Kidney glomerular epithelial cell (primary cell): ENCODE measurements around the gene OPN3.

ENCODE experiments used
- DNase-seq: peaks from one replicate; lab custom pipeline; 2025; lab: John Stamatoyannopoulos, UW

OPN3 gene

DNA sequence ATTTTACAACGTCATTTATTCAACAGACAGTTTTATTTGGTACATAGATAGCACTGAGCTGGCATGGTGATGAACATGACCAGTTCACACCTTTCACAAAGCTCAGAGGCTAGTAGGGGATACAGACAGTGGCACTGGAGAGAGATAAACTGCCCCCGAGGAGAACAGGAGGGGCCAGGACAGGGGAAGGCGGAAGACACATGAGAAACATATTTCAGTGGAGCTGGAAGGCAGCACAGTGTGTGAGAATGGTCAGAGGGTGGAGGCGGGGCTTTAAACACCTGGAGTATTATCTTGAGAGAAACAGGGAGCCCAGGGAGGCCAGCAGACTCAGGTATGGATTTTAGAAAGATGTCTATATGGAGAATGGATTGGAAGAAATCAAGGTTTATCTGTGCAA is 49.5 kb downstream of the OPN3 start:
- DNase-seq, result no peak

DNA sequence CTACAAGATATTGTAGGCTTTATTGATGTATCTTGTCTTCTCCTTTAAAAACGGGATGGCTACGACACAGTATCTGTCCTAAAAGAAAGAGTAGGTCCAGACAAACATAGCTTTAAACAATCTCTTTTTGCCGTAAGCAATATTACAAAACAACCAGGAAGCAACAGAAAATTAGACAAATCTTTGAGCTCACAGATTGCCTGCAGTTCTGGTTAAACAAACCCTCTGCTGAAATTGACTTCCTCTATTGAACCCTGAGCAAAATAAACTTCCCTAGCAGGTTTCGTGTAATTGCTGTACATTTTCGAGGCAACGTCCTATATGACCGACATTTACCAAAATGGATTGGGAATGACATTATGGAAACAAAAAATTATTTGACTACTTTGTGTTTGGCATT is 50.6 kb downstream of the OPN3 start:
- no peak for DNase-seq

DNA sequence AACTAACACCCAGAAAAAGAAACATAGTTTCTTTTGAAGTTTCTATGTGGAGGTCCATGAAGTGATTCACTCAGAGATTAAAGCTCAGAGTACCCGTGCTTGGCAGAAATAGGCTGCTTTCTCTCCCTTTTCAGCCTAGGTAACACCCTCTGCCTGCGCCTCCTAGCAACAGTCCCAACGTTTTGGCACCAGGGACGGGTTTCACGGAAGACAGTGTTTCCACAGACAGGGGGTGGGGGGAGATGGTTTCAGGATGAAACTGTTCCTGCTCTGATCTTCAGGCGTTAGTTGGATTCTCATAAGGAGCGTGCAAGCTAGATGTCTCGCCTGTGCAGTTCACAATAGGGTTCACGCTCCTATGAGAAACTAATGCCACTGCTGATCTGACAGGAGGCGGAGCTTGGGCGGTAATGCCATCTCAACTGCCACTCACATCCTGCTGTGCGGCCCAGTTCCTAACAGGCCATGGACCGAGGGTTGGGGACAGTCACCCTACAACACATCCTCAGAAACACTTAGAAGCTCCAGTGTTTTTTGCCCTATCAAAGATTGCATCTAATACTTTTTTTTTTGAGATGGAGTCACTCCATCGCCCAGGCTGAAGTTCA is 53.2 kb downstream of the OPN3 start:
- no peak for DNase-seq

DNA sequence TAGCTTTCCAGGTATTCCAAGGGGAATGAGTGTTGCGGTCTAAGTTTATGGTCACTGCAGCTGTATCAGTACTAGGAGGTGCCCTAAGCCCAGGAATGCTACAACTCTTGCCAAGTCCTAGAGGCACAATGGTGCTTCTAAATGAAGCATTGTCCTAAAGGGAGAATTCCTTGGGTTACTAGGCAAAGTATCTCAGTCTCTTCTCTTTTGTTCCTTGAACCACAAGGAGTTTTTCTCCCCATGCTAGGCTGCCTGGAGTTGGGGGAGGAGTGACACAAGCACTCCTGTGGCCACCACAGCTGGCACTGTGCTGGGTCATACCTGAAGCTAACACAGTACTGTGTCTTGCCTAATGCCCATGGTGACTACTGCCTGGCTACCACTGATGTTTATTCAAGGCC is 57.2 kb downstream of the OPN3 start:
- no peak for DNase-seq

DNA sequence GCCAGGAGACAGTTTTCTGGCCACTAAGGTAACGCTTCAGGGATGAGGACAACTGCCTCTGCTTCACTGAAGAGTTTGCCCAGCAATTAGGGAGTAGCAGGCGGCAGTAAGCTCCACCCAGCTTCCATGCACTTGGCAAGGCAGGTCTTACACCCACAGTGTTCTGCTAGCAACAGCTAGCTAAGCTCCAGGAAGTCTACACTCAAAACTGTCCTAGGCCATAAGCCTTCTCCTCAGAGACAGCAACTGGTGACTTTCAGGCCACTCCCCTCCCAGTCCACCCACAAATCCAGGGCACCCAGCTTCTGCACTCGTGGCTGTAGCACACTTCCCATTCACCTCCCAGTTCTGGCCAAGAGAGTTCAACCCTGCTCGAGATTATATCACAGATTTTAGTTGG is 60.7 kb downstream of the OPN3 start:
- DNase-seq, result no peak

DNA sequence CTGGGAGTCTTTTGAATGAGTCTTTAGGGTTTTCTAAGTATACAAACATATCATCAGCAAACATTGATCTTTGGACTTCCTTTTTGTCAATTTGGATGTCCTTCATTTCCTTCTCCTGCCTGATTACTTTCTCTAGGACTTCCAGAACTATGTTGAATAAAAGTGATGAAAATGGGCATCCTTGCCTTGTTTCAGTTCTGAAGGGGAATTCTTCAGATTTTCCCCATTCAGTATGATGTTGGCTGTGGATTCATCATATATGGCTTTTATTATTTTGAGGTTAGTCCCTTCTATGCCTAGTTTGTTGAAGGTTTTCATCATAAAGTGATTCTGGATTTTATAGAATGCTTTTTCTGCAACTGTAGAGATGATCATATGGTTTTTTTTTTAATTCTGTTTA is 66.0 kb downstream of the OPN3 start:
- DNase-seq, result no peak

DNA sequence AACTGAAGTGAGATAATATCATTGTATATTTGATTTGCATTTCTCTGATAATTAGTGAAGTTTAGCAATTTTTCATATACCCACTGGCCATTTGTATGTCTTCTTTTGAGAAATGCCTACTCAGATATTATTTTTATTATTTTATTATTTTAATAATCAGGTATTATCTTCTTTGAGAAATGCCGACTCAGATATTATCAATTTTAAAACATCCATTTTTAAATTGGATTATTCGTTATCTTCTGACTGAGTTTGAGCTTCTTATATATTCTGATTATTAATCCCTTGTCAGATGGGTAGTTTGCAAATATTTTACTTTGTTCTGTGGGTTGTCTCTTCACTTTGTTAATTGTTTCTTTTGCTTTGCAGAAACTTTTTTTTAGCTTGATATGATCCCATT is 70.3 kb downstream of the OPN3 start:
- no peak for DNase-seq

DNA sequence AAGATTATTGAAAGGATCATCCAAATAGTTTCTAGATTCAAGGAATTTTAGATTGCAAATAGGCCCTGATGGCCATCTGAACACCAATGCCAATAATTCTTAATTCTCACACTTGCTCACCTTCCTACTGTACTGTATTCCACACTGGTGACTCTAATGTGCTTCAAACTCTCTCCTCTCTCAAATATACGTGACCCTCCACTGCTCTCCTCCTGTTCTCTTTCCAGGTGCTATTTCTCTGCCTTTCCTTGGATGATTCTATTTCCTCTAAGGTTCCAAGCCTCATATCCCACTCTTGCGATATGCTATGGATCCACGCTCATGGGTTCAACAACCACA is 79.4 kb downstream of the OPN3 start:
- DNase-seq, result no peak

DNA sequence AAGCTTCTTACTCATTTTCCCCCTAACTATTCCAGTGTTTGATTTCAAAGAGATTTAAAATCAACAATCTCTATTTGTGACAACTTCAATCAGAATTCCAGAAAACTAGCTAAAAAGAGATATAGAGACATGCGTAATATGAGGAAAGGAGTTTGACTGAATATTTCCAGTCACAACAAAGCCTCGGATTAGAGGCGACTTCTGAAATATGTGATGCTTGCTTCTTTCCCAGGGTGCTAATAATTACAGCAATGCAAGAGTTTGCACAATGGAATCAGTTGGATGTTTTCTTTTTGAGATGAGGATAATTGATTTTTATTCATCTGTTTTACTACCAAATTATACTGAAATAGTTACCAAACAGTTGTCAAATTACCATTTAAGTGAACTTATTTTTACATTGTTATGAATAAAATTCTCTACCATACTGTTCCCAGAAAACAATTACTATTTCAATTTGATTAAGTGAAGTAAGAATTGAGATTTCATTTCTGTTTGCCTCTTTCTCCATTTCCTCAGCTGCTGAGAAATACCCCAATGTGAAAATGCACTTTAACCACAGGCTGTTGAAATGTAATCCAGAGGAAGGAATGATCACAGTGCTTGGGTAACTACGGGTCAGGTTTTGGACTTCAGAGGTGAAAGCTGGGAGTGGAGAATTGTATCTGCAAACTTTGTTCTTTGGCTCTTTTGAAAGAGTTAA is 79.9 kb downstream of the OPN3 start:
- DNase-seq, result peak; percentile 11

DNA sequence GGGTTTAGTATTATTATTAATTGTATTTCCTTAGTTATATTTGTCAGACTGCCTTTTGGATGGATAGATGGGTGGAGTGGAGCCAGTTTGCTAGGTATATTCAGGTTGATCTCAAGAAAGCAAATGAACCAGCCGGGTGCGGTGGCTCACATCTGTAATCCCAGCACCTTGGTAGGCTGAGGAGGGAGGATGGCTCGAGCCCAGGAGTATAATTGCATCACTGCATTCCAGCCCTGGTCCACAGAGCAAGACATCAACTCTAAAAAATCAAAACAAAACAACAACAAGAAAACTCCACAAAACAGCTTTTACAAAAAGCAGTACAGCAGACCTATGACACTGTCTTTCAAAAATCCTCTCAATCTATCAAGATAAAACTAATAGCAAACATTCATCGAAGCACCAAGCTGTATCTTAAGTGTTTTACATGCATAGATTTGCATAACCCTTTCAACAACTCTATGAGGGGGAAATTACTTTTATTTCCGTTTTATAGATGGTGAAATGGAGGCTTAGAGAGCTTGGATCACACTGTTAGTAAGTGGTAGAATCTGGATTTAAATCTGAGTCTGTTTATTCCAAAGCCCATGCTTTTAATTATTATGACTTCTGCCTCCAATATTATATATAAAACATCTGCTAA is 82.5 kb downstream of the OPN3 start:
- DNase-seq, result peak; percentile 19

DNA sequence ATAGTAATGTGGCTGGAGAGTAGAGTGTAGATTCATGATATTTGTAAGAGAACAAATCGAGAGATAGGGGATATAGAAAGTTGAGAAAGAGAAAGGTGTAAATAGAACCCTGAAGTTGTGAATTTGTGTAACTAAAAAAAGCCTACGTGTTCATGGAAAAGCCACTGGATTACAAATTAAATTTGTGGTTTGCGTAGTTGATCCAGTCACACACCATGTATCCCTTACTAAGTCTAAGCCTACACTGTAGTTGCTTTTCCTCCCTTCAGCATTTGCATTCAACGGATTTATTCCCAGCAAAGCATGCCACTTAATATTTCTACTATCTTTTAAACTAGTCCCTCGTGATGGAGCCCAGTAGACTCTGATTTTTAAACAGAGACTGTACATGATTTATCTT is 83.1 kb downstream of the OPN3 start:
- no peak for DNase-seq

DNA sequence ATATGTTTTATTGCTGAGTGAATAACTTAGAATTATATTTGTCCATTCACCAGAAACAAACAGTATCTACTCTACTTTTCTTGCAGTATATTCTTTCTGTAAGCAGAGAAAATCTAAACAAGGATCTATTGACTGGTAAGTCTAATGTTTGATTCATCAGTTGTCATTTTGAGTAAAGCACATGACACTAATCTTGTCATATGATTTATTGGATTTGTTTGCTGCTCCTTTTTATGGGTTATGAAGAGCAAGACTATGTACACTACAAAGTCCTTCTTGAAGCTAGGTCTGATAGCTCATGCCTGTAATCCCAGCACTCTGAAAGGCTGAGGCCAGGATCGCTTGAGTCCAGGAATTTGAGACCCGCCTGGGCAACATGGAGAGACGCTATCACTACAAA is 84.6 kb downstream of the OPN3 start:
- DNase-seq, result no peak

DNA sequence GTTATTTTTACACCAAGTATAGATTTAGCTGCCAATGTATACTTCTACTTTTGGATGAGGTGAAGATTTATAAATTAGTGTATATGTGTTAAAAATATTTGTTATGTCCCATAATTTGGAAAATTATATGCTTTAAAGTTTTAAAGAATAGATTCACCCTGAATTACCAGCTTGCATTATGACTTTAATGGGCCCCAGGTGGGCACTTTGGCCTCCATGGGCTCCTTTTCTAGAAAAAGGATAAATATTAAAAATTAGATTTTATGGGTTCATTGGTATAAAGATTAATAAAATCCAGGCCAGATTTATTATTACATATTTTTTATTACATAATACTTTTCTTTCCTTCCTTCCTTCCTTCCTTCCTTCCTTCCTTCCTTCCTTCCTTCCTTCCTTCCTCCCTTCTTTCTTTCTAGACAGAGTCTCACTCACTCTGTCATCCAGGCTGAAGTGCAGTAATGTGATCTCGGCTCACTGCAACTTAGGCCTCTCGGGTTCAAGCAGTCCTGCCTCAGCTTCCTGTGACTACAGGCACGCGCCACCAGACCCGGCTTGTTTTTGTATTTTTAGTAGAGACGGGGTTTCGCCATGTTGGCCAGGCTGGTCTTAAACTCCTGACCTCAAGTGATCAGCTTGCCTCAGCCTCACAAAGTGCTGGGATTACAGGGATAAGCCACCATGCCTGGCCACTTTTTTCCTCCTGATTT is 86.1 kb downstream of the OPN3 start:
- DNase-seq, result no peak

DNA sequence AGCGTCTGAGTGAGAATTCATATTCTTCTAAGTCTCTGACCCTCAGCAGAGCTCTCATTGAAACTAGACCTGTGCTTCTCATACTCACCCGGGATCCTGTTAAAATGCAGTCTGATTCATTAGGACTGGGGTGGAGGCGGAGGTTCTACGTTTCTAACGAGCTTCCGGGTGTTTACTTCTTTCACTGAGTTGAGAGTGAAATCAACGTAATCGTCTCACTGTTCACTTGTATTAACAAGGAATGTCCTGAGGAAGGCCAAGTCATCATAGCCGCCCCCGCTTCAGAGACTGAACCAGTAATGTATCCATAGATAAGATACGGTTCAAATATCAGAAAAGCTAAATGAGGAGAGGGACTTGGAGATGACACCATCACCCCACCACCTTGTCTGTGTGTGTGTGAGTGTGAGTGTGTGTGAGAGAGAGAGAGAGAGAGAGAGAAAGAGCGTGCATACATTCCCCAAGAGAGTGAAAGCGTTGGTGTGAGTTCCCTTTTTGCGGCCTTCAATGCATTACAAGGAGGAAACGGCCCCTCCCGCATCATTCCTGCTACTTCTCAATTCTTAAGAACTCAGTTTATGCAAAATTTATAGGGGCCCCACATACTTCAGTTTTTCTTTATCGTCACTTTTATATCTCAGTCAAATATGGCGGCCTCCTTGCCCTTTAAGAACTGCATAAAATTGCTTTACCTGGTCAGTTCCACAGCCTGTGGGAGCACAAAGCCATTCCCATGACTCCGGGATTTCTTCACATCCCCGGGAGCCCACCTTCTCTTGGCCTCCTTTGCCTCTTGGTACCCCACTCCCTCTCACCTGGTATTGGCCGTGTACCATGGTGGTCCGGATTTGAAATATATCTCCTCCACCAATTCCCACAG is 88.2 kb downstream of the OPN3 start:
- no peak for DNase-seq

DNA sequence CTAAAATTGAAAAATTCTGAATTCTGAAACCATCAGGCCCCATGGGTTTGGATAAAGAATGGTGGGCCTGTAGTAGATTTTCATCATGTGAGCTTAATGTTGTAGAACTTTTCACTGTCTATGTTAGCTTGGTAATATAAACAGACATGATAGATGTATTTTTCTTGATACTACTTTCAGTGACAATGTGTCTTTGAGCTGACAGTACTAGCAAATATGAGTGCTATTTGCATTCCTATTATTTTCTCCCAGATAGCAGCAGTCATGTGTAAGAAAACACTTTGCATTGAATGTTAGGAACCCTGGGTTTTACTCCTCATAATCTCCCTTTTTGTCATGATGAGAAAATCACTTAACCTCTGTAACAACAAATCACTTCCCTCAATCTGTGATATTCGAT is 89.9 kb downstream of the OPN3 start:
- DNase-seq, result no peak

DNA sequence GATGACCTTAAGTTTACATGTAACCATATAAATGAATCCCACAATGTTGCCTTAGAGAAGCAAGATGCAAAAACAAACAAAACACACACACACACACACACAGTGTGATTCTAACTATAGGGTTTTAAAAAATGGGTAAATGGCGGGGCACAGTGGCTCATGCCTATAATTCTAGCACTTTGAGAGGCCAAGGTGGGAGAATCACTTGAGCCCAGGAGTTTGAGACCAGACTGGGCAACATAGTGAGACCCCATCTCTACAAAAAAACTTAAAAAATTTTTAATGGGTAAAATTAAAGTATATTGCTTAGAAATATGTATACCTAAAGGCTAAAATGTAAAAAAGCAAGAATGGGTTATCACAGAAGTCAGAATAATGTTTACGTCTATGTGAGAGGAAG is 92.2 kb downstream of the OPN3 start:
- DNase-seq, result no peak
